GM21737 (cell line): Measurements from ENCODE around the gene ZNRF1.
"Not testable (repeated sequence)": the region's sequence is repeated elsewhere in the genome, so short reads cannot be mapped to it uniquely, and the experiment has no call there.

Experiments used
- ATAC-seq: cut with Tn5 transposase; IDR thresholded peaks from one replicate; pipeline ENCODE4 v1.9.1; 2021; ENCODE audit warnings: mild to moderate bottlenecking, moderate library complexity; ENCODE audit not compliant: unreplicated experiment

The ZNRF1 gene

GRCh38 chr16:75026239-75026891 lies 27.5 kb downstream of the ZNRF1 start:
- ATAC-seq = not testable (repeated sequence)

- no peak for ATAC-seq
Measured at GRCh38 chr16:75026892-75027391, 28.1 kb downstream of the ZNRF1 start.

GRCh38 chr16:75027520-75028300 lies 28.9 kb downstream of the ZNRF1 start:
- ATAC-seq = no peak

GRCh38 chr16:75028544-75029135 lies 29.8 kb downstream of the ZNRF1 start:
- no peak for ATAC-seq

GRCh38 chr16:75029854-75030253 lies 31.0 kb downstream of the ZNRF1 start:
- no peak for ATAC-seq

GRCh38 chr16:75032655-75033054 lies 33.8 kb downstream of the ZNRF1 start:
- ATAC-seq = no peak

GRCh38 chr16:75035410-75035968 lies 36.7 kb downstream of the ZNRF1 start:
- no peak for ATAC-seq

- no peak for ATAC-seq
Measured at GRCh38 chr16:75038036-75038858, 39.4 kb downstream of the ZNRF1 start.

GRCh38 chr16:75039941-75040340 lies 41.1 kb downstream of the ZNRF1 start:
- ATAC-seq = no peak

GRCh38 chr16:75042426-75043174 lies 43.8 kb downstream of the ZNRF1 start:
- ATAC-seq = no peak

GRCh38 chr16:75043175-75043895 lies 44.5 kb downstream of the ZNRF1 start:
- ATAC-seq = peak; percentile 79

GRCh38 chr16:75044800-75045361 lies 46.1 kb downstream of the ZNRF1 start:
- no peak for ATAC-seq

GRCh38 chr16:75045424-75045823 lies 46.6 kb downstream of the ZNRF1 start:
- no peak for ATAC-seq

GRCh38 chr16:75048054-75048453 lies 49.2 kb downstream of the ZNRF1 start:
- no peak for ATAC-seq

- no peak for ATAC-seq
Measured at GRCh38 chr16:75048530-75048929, 49.7 kb downstream of the ZNRF1 start.

- no peak for ATAC-seq
Measured at GRCh38 chr16:75052481-75053202, 53.8 kb downstream of the ZNRF1 start.

- ATAC-seq = no peak
Measured at GRCh38 chr16:75053791-75054555, 55.1 kb downstream of the ZNRF1 start.

- ATAC-seq = no peak
Measured at GRCh38 chr16:75054556-75054947, 55.7 kb downstream of the ZNRF1 start.
